GM19467 (cell line): ENCODE data around the gene COG6.

ENCODE experiments used
- ATAC-seq: cut with Tn5 transposase; IDR thresholded peaks from one replicate; pipeline ENCODE4 v1.9.1; 2021; ENCODE audit warnings: mild to moderate bottlenecking, moderate library complexity; ENCODE audit not compliant: unreplicated experiment

COG6 gene

GRCh38 chr13:39655569-39656324, at the start of gene COG6:
TSS of gene COG6 (plus strand) at chr13:39655662. CDS start at chr13:39655727, 65 bp downstream.
- ATAC-seq = peak; percentile 90

DNA sequence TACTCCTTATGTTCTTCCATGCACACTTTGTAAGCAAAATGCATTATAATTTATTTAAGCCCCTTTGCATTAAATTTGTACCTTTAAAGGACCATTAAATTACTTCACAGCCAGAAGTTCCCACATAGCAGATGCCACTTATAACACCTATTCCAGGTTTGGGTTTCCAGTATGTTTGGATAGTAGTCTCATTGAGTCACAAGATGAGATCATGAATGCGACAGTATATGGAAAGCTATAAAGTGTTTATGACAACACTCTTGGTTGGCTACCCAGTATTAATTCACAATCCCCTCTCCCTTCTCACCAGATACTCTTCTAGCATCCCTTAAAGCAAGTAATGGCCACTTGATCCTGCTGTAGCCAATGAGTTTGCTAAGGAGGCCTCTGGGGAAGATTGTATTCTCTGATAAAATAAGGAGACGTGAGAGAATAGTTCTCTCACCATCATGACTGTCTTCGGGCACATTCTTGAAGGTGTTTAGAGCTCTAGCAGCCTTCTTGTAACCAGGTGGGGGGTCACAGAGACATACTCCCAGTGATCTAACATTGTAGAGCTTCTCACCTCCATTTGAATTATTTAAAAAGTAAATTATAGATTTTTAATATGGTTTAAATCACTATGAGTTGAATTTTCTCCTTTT, 49.7 kb upstream of the COG6 start:
- ATAC-seq = no peak

DNA sequence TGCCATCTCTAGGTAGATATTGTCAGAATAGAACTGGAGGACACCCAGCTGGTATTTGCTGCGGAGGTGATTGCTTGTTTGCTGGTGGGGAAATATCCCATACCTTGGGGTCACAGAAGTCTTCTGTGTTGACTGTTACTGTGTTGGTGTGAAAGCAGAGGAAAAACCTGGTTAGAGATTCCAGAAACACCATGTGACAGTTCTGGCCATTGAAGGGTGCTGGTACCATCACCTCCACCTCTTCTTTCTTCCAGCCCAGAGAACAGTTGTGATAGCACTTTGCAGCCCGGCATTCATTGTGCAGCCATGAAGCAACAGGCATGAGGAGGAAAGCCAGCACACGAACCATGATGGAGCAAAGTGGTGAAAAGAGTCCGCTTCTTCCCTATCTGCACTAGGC, 47.6 kb upstream of the COG6 start:
- ATAC-seq = no peak

DNA sequence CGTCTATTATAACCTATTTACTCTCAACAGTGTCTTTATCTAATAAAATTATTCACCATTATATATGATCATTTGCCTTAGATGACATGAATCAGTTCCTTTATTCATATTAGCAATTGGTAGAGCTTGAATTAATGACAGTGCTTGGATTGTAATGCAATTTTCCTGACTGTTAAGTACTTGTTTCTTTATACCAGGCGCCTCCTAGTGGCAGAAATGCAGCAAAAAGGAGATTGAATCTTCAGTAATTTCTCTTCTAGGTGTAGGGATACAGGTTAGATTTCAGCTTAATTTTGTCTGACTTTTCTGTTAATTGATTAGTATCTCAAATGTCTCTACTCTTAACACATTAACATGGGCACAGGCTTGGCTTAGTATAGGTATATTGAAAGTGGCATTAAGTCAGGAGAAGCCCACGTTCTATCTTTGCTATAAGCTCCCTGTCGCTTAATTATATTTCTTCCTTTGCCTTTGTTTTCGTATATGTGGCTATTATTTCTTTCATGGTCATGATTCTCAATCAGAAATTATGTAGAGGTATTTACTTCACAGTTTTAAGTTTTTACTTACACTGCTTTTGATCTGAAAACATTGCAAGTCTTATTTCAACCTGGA, 43.3 kb upstream of the COG6 start:
- no peak for ATAC-seq

DNA sequence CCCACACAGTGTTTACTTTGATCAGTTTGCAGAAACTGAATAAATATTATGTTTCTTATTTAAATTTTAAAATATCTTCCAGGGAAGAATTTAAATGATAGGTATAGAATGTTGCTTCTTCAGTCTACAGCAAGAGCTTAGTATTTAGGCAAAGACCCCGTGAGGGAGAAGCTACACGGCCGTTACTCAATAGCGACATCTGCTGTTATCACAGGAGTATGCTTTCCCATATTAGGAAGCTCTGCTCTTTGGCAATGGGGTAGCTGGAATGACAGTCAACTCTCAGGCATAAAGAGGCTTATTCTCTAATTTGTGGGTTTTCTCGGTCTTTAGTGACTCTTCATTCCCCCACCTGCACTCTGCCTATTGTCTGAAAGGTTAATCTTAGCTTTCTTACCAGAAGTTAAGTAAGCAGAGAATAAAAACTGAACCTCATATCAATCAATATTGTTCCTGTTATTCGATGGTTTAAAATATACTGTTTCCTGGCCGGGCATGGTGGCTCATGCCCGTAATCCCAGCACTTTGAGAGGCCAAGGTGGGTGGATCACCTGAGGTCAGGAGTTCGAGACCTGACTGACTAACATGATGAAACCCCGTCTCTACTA, 39.3 kb upstream of the COG6 start:
- no peak for ATAC-seq

DNA sequence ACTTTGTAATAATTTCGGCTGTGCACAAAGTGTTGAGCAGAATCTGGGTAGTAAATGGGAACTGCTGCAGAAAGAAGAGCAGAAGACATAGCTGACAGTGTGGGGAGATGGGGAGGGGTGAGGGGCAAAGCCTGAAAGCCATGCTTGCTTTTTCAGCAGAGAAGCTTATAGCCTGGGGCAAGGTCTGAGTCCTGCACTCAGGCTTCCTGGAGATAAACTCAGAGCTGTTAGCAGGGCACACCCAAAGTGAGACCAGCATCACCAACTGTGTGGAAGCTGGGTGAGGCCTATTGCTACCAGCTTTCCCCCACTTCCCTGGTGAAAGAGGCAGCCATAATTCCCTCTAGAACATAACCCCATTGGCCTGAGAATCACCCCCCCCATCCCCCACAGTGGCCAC, 36.9 kb upstream of the COG6 start:
- no peak for ATAC-seq

DNA sequence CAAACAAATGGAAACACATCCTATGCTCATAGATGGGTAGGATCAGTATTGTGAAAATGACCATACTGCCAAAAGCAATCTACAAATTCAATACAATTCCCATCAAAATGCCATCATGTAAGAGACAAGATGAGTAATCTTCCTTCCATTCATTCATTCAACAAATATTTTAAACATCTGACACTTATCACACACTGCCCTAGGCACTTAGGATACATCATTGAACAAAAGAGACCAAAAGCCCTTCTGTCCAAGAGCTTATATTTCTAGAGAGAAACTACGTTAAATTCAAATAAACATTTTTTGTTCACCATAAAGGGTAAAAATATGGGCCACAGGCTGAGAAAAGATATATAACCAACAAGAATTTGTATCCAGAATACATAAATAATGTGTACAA, 32.0 kb upstream of the COG6 start:
- no peak for ATAC-seq

DNA sequence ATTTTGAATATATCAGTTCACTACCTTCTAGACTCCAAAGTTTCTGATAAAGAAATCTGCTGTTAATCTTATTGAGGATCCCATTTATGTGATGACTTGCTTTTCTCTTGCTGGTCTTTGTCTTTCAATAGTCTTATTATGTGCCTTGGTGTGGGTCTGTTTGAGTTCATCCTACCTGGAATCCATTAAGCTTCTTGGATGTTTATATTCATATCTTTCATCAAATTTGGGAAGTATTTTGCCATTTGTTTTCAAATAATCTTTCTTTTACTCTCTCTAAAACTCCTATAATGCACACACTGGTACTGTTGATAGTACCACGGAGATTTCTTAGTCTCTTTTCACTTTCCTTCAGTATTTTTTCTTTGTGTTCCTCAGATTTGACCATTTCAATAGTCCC, 24.2 kb upstream of the COG6 start:
- no peak for ATAC-seq

DNA sequence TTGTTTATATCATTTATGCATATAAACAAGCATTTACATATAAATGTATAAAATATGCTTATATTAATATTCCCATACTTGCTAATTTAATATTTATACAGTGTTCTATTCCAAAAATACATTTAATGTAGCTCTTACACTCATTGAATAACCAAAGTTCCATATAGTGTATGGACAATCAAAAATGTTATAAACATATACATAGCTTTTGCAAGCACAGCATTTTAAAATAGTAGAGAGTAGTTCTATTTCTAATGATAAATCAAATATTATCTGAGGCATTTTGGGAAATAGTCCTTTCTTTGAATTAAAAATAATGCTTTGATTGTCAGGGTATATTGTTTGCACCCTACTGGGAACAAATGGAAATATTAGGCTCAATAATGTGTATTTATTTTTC, 22.5 kb upstream of the COG6 start:
- ATAC-seq = no peak

DNA sequence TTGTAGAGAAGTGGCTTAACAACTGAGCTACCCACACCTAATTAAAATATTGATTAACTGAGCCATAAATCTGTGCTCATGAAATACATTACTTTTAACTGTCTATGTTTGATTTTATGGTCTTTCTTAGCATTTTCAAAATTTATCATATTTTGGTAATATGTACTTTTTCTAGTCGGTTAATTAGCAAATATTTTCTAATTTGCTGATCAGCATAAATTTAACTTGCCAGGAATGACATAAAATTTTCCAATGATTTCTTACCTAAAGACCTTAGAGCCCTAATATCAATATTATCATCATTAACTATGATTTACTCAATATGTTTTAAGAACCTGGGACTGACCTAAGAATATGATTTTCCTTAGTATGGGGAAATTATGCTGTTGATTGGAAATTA, 19.9 kb upstream of the COG6 start:
- no peak for ATAC-seq

DNA sequence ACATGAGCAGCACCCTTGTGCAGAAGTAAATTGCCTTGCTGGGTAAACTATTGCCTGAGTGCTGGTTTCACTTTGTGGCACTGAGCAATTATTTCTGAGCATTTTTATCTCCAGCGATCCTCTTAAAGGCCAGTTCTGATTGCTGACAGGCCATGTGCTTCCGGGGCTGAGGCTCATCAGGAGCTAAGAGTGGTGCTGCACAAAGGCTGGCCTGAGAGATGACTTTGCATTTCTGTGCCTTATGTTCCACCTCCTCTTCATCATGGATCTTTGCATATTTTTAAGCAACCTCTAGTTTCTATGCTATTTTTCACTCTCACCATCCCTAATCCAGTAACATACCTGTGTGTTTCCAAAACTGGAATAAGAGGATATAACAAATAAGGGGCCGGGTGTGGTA, 17.6 kb upstream of the COG6 start:
- ATAC-seq = no peak

DNA sequence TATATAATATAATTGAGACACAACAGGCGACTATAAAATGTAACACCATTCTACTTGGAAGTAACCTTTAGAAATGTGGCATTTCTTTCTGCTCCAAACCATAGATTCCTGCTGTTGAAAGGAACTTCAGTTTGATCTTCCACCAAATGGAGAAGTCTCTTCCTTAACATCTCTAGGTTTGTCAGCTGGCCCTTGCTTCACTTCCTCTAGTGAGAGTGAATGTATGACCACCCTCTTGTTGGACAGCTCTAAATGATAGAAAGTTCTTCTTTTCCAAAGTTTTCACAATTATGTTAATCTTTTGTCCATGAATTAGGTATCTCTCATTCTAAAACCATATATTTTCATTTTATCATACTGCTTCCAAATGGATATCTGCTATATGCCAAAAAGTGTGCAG, 13.8 kb upstream of the COG6 start:
- ATAC-seq = no peak

- no peak for ATAC-seq
These were observed 9.3 kb upstream of the COG6 start for GRCh38 chr13:39646122-39646521.

GRCh38 chr13:39655041-39655568, 357 bp upstream of the COG6 start:
- peak; percentile 2 for ATAC-seq

- ATAC-seq = peak; percentile 4
These were observed 839 bp downstream of the COG6 start for GRCh38 chr13:39656325-39656677.

GRCh38 chr13:39663508-39663907, 8.0 kb downstream of the COG6 start:
- no peak for ATAC-seq

DNA sequence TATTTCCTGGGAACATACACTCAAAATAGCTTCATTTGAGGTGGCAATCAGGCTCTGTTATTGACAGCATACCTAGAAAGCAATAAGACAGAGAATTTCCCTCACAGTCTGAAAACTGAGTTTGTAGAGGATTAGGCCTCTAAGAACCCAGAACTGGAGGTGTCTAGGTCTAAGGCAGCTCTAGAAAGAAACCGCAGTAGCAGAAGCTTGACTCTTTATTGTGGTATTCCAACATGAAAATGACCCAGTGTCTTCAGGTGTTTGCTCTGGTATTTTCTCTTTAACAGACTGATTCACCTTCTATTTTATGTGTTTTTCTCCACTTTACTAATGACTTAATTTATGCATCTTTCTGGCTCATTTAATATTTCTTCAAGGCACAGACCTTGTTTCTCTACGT, 8.5 kb downstream of the COG6 start:
- ATAC-seq = no peak

- ATAC-seq = no peak
These were observed 10.3 kb downstream of the COG6 start for GRCh38 chr13:39665763-39666162.

- ATAC-seq = no peak
These were observed 15.0 kb downstream of the COG6 start for GRCh38 chr13:39670445-39670844.

DNA sequence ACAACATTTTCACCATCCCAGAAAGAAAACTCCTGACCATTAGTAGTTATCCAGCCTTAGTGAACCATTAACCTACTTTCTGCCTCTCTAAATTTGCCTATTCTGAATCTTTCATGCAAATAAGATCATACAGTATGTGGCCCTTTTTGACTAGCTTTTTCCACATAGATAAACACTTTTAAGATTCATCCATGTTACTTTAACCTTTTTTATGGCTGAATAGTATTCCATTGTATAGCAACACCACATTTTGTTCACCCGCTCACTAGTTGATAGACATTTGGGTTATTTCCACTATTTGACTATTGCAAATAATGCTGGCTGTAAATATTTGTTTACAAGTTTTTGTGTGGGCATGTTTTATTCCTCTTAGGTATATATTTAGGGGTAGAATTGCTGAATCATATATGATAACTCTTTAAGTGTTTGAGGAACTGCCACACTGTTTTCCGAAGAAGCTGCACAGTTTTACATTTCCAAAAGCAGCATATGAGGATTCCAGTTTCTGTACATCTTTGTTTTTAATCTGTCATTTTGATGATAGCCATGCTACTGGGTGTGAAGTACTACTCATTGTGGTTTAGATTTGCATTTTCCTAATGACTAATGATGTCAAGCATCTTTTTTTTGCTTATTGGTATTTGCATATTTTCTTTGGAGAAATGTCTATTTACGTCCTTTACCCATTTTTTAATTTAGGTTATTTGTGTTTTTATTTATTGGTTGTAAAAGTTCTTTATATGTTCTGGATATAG, 17.1 kb downstream of the COG6 start:
- no peak for ATAC-seq

GRCh38 chr13:39675904-39676303, 20.4 kb downstream of the COG6 start:
- ATAC-seq = no peak
